Measurements from ENCODE around the gene FCGR3B. TPM values are rescaled to one million over a fixed set of nuclear protein-coding genes. Genes with fewer than 3 reads are reported as not detected.
A peak's percentile ranks its signal among the peaks of the same experiment; 100 is the strongest.
"Not testable (repeated sequence)": the region's sequence is repeated elsewhere in the genome, so short reads cannot be mapped to it uniquely, and the experiment has no call there.

Gene FCGR3B
- total RNA-seq (1 to 10 TPM in 3 of 4 donors, under 1 TPM in 1; 0.83 to 3.9 (median 2.5) TPM), polyA plus RNA-seq (under 1 TPM; 0.08 to 0.32 (median 0.11) TPM)
- long read RNA-seq, donor 1, partial matches to known transcripts: 0 of 2 reads
- long read RNA-seq, donor 1, other reads (novel, unspliced or antisense): 1 of 2 reads
- long read RNA-seq, donor 2: 0 reads

- 88 to 97% (median 90%) methylated on average over 4 of the region's 4 CpGs for WGBS, 3 donors
Observed at GRCh38 chr1:161631076-161631475, at the start of gene FCGR3B. TSS of gene FCGR3B (minus strand) at chr1:161631176. CDS start at chr1:161631094, 82 bp downstream.

GRCh38 chr1:161678500-161678899 is 47.5 kb upstream of the FCGR3B start:
- ATAC-seq (no peak), DNase-seq (no peak)
- H3K4me1 ChIP-seq: no peaks in the 10 kb centered on the region
- no peaks in the 10 kb centered on the region for H3K36me3 ChIP-seq (ENCODE audit: insufficient read depth in 1 of 2, low read depth in 1 of 2)
- no peak overlapping the region for H3K27ac ChIP-seq
- WGBS, 3 donors: 77 to 80% (median 80%) methylated on average over 3 of the region's 3 CpGs
- intact Hi-C loops (cut with DNase I): no loop called here
- H3K9me3 ChIP-seq: no peaks in the 10 kb centered on the region
- H3K27me3 ChIP-seq (ENCODE audit: insufficient read depth in 3 of 3, low read length in 2 of 3): peaks cover 0 to 11% (median 0%) of the 10 kb centered on the region in 3 donors
- no peak overlapping the region for H3K4me3 ChIP-seq
- no peak for TF ChIP-seq CTCF (IDR thresholded peaks at IDR 0.05)

More at GRCh38 chr1:161631076-161631475, at the start of gene FCGR3B:
- no peaks in the 10 kb centered on the region for H3K27me3 ChIP-seq (ENCODE audit: insufficient read depth in 3 of 3, low read length in 2 of 3)
- H3K36me3 ChIP-seq (ENCODE audit: insufficient read depth in 1 of 2, low read depth in 1 of 2): no peaks in the 10 kb centered on the region
- no peak within 1 kb of the TSS for H3K4me3 ChIP-seq
- DNase-seq: no peak
- no peak for ATAC-seq
- no peaks in the 10 kb centered on the region for H3K4me1 ChIP-seq
- H3K9me3 ChIP-seq: no peaks in the 10 kb centered on the region
- TF ChIP-seq CTCF (IDR thresholded peaks at IDR 0.05): no peak
- H3K27ac ChIP-seq: no peak within 1 kb of the TSS
- intact Hi-C loops (cut with DNase I): no loop called here

- Histone ChIP-seq H3K27me3 (ENCODE audit: insufficient read depth in 3 of 3, low read length in 2 of 3) (peaks cover 0 to 7% (median 0%) of the 10 kb centered on the region in 3 donors), H3K4me1 (no peaks in the 10 kb centered on the region), H3K36me3 (ENCODE audit: insufficient read depth in 1 of 2, low read depth in 1 of 2) (no peaks in the 10 kb centered on the region), H3K4me3 (no peak overlapping the region), H3K9me3 (no peaks in the 10 kb centered on the region), H3K27ac (no peak overlapping the region)
- 69 to 77% (median 73%) methylated on average over 5 of the region's 5 CpGs for WGBS, 3 donors
- TF ChIP-seq CTCF (IDR thresholded peaks at IDR 0.05): no peak
- intact Hi-C loops (cut with DNase I): no loop called here
- ATAC-seq (no peak), DNase-seq (no peak)
Observed at GRCh38 chr1:161676958-161677689, 46.1 kb upstream of the FCGR3B start.

GRCh38 chr1:161676441-161676840 is 45.5 kb upstream of the FCGR3B start:
- 87 to 92% (median 90%) methylated on average over 2 of the region's 2 CpGs for WGBS, 3 donors
- intact Hi-C loops (cut with DNase I): no loop called here
- ATAC-seq: no peak

GRCh38 chr1:161674908-161675307 is 43.9 kb upstream of the FCGR3B start:
- H3K36me3 ChIP-seq (ENCODE audit: insufficient read depth in 1 of 2, low read depth in 1 of 2); DNase-seq; H3K4me1 ChIP-seq; H3K9me3 ChIP-seq; H3K27me3 ChIP-seq (ENCODE audit: insufficient read depth in 3 of 3, low read length in 2 of 3); ATAC-seq; H3K27ac ChIP-seq; H3K4me3 ChIP-seq; intact Hi-C loops (cut with DNase I): not testable (repeated sequence)
- WGBS, 3 donors: 65 to 81% (median 71%) methylated on average over 2 to 3 of the region's 3 CpGs

More at GRCh38 chr1:161676441-161676840, 45.5 kb upstream of the FCGR3B start:
- Histone ChIP-seq H3K27ac (no peak overlapping the region), H3K27me3 (ENCODE audit: insufficient read depth in 3 of 3, low read length in 2 of 3) (peaks cover 0 to 3% (median 0%) of the 10 kb centered on the region in 3 donors), H3K4me3 (no peak overlapping the region), H3K9me3 (no peaks in the 10 kb centered on the region), H3K36me3 (ENCODE audit: insufficient read depth in 1 of 2, low read depth in 1 of 2) (no peaks in the 10 kb centered on the region), H3K4me1 (no peaks in the 10 kb centered on the region)
- no peak for DNase-seq
- no peak for TF ChIP-seq CTCF (IDR thresholded peaks at IDR 0.05)

GRCh38 chr1:161674447-161674846 is 43.5 kb upstream of the FCGR3B start:
- intact Hi-C loops (cut with DNase I); H3K36me3 ChIP-seq (ENCODE audit: insufficient read depth in 1 of 2, low read depth in 1 of 2); ATAC-seq; H3K4me1 ChIP-seq; H3K4me3 ChIP-seq; H3K27ac ChIP-seq; DNase-seq; H3K9me3 ChIP-seq; H3K27me3 ChIP-seq (ENCODE audit: insufficient read depth in 3 of 3, low read length in 2 of 3): not testable (repeated sequence)
- 41 to 64% (median 53%) methylated on average over 2 of the region's 3 CpGs for WGBS, 3 donors

GRCh38 chr1:161673437-161673836 is 42.5 kb upstream of the FCGR3B start:
- H3K4me3 ChIP-seq; H3K9me3 ChIP-seq; intact Hi-C loops (cut with DNase I); H3K27ac ChIP-seq; H3K27me3 ChIP-seq (ENCODE audit: insufficient read depth in 3 of 3, low read length in 2 of 3); H3K4me1 ChIP-seq; H3K36me3 ChIP-seq (ENCODE audit: insufficient read depth in 1 of 2, low read depth in 1 of 2); DNase-seq: not testable (repeated sequence)
- ATAC-seq: peak in 1 of 4 donors; percentile 27
- 60 to 68% (median 67%) methylated on average over 5 to 7 of the region's 7 CpGs for WGBS, 3 donors
